HepG2 (cell line): ENCODE measurements around the gene ZNF581. TPM values are rescaled to one million over a fixed set of nuclear protein-coding genes. Genes with fewer than 3 reads are reported as not detected.
A peak's percentile ranks its signal among the peaks of the same experiment; 100 is the strongest.

Experiments
- ATF7-NPFF ChIP-seq: sonication (generic); formaldehyde crosslinking; IDR thresholded peaks from 2 replicates; pipeline ENCODE4 v1.8.1; 2023; ENCODE audit warnings: mild to moderate bottlenecking, low read depth, missing genetic modification reagents, moderate library complexity
- CBX5 ChIP-seq: sonication (generic); formaldehyde crosslinking; IDR thresholded peaks from 2 replicates; pipeline ENCODE4 v1.4.0; 2020; ENCODE audit warnings: missing genetic modification reagents, borderline replicate concordance
- FOSL1 ChIP-seq: sonication (generic); formaldehyde crosslinking; IDR thresholded peaks from 2 replicates; pipeline ENCODE4 v1.9.0; 2021; ENCODE audit warnings: missing genetic modification reagents, borderline replicate concordance
- FOXC1 ChIP-seq: sonication (generic); formaldehyde crosslinking; IDR thresholded peaks from 2 replicates; pipeline ENCODE4 v1.8.0; 2022; ENCODE audit warnings: mild to moderate bottlenecking, missing genetic modification reagents, borderline replicate concordance
- JUNB ChIP-seq: sonication (generic); formaldehyde crosslinking; IDR thresholded peaks from 2 replicates; pipeline ENCODE4 v1.8.0; 2022; ENCODE audit warnings: missing genetic modification reagents, mild to moderate bottlenecking, borderline replicate concordance
- PAF1 ChIP-seq: IDR thresholded peaks from 2 replicates; pipeline ENCODE4 v1.6.1; 2016; ENCODE audit warnings: missing genetic modification reagents, missing compliant biosample characterization
- SMAD1 ChIP-seq: sonication (generic); formaldehyde crosslinking; IDR thresholded peaks from 2 replicates; pipeline ENCODE4 v1.4.0; 2020; ENCODE audit warnings: missing genetic modification reagents, low read depth, mild to moderate bottlenecking, borderline replicate concordance
- SMAD9 ChIP-seq: sonication (generic); formaldehyde crosslinking; IDR thresholded peaks from 2 replicates; pipeline ENCODE4 v1.5.1; 2020; ENCODE audit warnings: mild to moderate bottlenecking, missing genetic modification reagents
- SNAPC2 ChIP-seq: sonication (generic); formaldehyde crosslinking; IDR thresholded peaks from 2 replicates; pipeline ENCODE4 v1.8.1; 2022; ENCODE audit warnings: mild to moderate bottlenecking, missing genetic modification reagents
- SP4 ChIP-seq: sonication (generic); formaldehyde crosslinking; IDR thresholded peaks from 2 replicates; pipeline ENCODE4 v1.8.1; 2023; ENCODE audit warnings: mild to moderate bottlenecking, missing genetic modification reagents
- XBP1 ChIP-seq: sonication (generic); formaldehyde crosslinking; IDR thresholded peaks from 2 replicates; pipeline ENCODE4 v1.5.0; 2020; ENCODE audit warnings: missing genetic modification reagents
- ZC3H4 ChIP-seq: sonication (generic); formaldehyde crosslinking; IDR thresholded peaks from 2 replicates; pipeline ENCODE4 v1.4.0; 2020; ENCODE audit warnings: missing genetic modification reagents, borderline replicate concordance
- ZKSCAN5 ChIP-seq: sonication (generic); formaldehyde crosslinking; IDR thresholded peaks from 2 replicates; pipeline ENCODE4 v1.5.1; 2020; ENCODE audit warnings: mild to moderate bottlenecking, missing genetic modification reagents
- ZMYM3 ChIP-seq: sonication (generic); formaldehyde crosslinking; IDR thresholded peaks from 2 replicates; pipeline ENCODE4 v1.5.1; 2020; ENCODE audit warnings: mild to moderate bottlenecking, missing genetic modification reagents
- ZNF20 ChIP-seq: sonication (generic); formaldehyde crosslinking; IDR thresholded peaks from 2 replicates; pipeline ENCODE4 v1.4.0; 2020; ENCODE audit warnings: mild to moderate bottlenecking, moderate library complexity, missing genetic modification reagents
- ZNF274 ChIP-seq: sonication (generic); formaldehyde crosslinking; IDR thresholded peaks from 2 replicates; pipeline ENCODE4 v1.5.1; 2020; ENCODE audit warnings: mild to moderate bottlenecking, missing genetic modification reagents
- ZNF30 ChIP-seq: sonication (generic); formaldehyde crosslinking; IDR thresholded peaks from 2 replicates; pipeline ENCODE4 v1.5.0; 2020; ENCODE audit warnings: mild to moderate bottlenecking, missing genetic modification reagents
- ZSCAN22 ChIP-seq: sonication (generic); formaldehyde crosslinking; IDR thresholded peaks from 2 replicates; pipeline ENCODE4 v1.4.0; 2020; ENCODE audit warnings: mild to moderate bottlenecking, missing genetic modification reagents
- polyA plus RNA-seq, 8 experiments: library from polyadenylated mRNA; depleted of rRNA in 3 of 8; stranded (reverse) in 7 of 8; unstranded in 1 of 8; fragments of >200 nt; fragmentation: Illumina TruSeq in 4 of 8; extraction: Trizol in 4 of 8; gene quantifications; 2 replicates each; pipeline versions ENCODE4 v1.2.1 to v1.2.3, GENCODE V29; 2011 to 2016; ENCODE audit warnings: low read depth in 4 of 8, missing spikeins in 1 of 8, mixed read lengths in 1 of 8; ENCODE audit not compliant: insufficient read depth in 1 of 8
- total RNA-seq, 5 experiments: library from RNA; depleted of rRNA; stranded (reverse); fragments of >200 nt; fragmentation: Illumina TruSeq; extraction: Trizol; gene quantifications; 2 replicates each; pipeline ENCODE4 v1.2.3, GENCODE V29; 2016; ENCODE audit warnings: low read depth in 1 of 5
- TF ChIP-seq, protein P1 (sequence below): sonication (generic); formaldehyde crosslinking; IDR thresholded peaks from 2 replicates; pipeline ENCODE4 v1.4.0; 2020; ENCODE audit warnings: mild to moderate bottlenecking, missing genetic modification reagents
- TF ChIP-seq, protein P2 (sequence below): sonication (generic); formaldehyde crosslinking; IDR thresholded peaks from 2 replicates; pipeline ENCODE4 v1.4.0; 2020; ENCODE audit warnings: mild to moderate bottlenecking, missing genetic modification reagents
- TF ChIP-seq, protein P3 (sequence below): sonication (generic); formaldehyde crosslinking; IDR thresholded peaks from 2 replicates; pipeline ENCODE4 v1.4.0; 2020; ENCODE audit warnings: missing genetic modification reagents, borderline replicate concordance

ZNF581 gene
- total and polyA plus RNA-seq, 2 of the 13 experiments (the other 11 are each of a cell fraction or from before 2014, with no cell fraction given) = 19.6 to 49.5 TPM

DNA sequence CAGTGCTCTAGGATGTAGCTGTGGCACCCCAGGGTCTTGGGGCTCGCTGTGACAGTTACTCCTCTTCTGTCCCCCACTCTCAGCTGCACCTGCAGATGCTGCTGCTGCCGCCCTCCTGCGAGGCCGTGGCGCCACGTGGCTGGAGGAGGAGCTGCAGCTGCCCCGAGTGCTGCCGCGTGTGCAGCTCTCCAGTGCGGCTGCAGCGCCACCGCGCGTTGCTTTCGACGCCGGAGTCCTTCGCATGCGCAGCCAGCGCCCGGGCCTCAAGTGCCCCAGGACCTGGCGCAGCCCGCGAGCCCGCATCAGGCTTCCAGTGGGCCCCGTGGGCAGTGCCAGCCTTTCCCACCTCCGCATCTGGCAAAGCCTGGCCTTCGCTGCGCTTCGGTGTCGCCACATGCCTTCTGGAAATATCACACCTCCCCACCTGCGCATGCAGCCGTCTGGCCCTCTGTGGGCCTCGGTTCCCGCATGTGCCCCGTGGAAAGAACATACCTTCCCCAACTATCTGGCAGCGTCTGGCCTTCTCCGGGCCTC, 3.3 kb upstream of the ZNF581 start (continued):
- TF ChIP-seq, protein P1, sequence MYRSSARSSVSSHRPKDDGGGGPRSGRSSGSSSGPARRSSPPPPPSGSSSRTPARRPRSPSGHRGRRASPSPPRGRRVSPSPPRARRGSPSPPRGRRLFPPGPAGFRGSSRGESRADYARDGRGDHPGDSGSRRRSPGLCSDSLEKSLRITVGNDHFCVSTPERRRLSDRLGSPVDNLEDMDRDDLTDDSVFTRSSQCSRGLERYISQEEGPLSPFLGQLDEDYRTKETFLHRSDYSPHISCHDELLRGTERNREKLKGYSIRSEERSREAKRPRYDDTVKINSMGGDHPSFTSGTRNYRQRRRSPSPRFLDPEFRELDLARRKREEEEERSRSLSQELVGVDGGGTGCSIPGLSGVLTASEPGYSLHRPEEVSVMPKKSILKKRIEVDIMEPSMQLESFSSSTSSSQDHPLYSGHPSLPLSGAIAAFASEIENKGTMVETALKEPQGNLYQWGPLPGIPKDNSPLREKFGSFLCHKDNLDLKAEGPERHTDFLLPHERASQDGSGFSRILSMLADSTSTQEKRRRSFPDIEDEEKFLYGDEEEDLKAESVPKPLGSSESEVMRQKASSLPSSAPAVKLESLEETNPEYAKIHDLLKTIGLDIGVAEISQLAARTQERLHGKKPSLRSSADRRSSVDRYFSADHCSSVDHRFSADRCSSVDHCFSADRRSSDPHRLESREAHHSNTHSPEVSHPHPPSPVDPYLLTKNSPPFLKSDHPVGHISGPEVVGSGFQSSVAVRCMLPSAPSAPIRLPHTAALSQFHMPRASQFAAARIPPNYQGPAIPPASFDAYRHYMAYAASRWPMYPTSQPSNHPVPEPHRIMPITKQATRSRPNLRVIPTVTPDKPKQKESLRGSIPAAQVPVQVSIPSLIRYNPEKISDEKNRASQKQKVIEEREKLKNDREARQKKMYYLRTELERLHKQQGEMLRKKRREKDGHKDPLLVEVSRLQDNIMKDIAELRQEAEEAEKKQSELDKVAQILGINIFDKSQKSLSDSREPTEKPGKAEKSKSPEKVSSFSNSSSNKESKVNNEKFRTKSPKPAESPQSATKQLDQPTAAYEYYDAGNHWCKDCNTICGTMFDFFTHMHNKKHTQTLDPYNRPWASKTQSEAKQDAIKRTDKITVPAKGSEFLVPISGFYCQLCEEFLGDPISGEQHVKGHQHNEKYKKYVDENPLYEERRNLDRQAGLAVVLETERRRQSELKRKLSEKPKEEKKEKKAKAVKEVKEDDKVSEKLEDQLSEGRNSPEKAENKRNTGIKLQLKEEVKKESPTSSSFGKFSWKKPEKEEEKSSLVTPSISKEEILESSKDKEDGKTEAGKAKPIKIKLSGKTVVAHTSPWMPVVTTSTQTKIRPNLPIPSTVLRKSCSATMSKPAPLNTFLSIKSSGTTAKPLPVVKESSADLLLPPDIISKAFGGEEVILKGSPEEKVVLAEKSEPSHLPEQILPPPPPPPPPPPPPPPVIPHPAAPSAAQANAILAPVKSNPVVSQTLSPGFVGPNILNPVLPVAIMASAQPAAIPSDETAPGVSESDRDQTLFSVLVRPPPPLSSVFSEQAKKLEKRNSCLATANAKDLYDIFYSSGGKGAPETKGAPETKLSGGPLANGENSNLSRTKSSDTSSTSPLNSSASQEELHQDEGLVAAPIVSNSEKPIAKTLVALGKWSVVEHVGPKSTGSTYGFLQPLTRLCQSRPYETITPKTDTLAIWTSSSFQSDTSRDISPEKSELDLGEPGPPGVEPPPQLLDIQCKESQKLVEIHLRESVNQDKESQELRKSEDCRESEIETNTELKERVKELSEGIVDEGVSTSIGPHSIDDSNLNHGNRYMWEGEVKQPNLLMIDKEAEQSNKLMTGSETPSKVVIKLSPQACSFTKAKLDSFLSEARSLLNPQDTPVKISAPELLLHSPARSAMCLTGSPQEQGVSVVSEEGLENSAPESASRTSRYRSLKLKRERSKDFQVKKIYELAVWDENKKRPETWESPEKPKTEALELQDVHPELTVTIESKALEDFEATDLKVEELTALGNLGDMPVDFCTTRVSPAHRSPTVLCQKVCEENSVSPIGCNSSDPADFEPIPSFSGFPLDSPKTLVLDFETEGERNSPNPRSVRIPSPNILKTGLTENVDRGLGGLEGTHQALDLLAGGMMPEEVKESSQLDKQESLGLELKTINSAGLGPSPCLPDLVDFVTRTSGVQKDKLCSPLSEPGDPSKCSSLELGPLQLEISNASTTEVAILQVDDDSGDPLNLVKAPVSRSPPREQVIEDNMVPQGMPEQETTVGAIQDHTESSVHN (CRISPR knock-in tag) = no peak
- no peak for TF ChIP-seq ZC3H4 (CRISPR knock-in tag)
- TF ChIP-seq FOXC1 (CRISPR knock-in tag) = 0 out of 2 replicates have a peak, but pooled peaks have one; percentile 33
- no peak for TF ChIP-seq ZNF274 (CRISPR knock-in tag)
- no peak for TF ChIP-seq FOSL1 (CRISPR knock-in tag)
- TF ChIP-seq SMAD1 = no peak
- TF ChIP-seq, protein P2, sequence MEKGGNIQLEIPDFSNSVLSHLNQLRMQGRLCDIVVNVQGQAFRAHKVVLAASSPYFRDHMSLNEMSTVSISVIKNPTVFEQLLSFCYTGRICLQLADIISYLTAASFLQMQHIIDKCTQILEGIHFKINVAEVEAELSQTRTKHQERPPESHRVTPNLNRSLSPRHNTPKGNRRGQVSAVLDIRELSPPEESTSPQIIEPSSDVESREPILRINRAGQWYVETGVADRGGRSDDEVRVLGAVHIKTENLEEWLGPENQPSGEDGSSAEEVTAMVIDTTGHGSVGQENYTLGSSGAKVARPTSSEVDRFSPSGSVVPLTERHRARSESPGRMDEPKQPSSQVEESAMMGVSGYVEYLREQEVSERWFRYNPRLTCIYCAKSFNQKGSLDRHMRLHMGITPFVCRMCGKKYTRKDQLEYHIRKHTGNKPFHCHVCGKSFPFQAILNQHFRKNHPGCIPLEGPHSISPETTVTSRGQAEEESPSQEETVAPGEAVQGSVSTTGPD (CRISPR knock-in tag) = no peak
- peak; percentile 75; the same call in 1 of the 2 replicates for TF ChIP-seq ZNF20 (CRISPR knock-in tag)
- no peak for TF ChIP-seq ZMYM3 (CRISPR knock-in tag)
- no peak for TF ChIP-seq ATF7-NPFF (CRISPR knock-in tag)
- TF ChIP-seq SMAD9 (CRISPR knock-in tag) = no peak
- no peak for TF ChIP-seq JUNB (CRISPR knock-in tag)
- TF ChIP-seq, protein P3, sequence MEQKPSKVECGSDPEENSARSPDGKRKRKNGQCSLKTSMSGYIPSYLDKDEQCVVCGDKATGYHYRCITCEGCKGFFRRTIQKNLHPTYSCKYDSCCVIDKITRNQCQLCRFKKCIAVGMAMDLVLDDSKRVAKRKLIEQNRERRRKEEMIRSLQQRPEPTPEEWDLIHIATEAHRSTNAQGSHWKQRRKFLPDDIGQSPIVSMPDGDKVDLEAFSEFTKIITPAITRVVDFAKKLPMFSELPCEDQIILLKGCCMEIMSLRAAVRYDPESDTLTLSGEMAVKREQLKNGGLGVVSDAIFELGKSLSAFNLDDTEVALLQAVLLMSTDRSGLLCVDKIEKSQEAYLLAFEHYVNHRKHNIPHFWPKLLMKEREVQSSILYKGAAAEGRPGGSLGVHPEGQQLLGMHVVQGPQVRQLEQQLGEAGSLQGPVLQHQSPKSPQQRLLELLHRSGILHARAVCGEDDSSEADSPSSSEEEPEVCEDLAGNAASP = no peak
- no peak for TF ChIP-seq XBP1
- 0 out of 2 replicates have a peak, but pooled peaks have one; percentile 56 for TF ChIP-seq ZNF30
- no peak for TF ChIP-seq ZKSCAN5
- TF ChIP-seq CBX5 (CRISPR knock-in tag) = no peak
- no peak for TF ChIP-seq PAF1 (CRISPR knock-in tag)
- TF ChIP-seq SNAPC2 = peak; percentile 1; the same call in 1 of the 2 replicates
- no peak for TF ChIP-seq ZSCAN22
- no peak for TF ChIP-seq SP4
